Myocyte (in vitro differentiated cells): Measurements from ENCODE around the gene PTPRO. TPM values are rescaled to one million over a fixed set of nuclear protein-coding genes. Genes with fewer than 3 reads are reported as not detected.
A peak's percentile ranks its signal among the peaks of the same experiment; 100 is the strongest.

Source experiments
- DNase-seq: peaks from one replicate; pipeline ENCODE4 v3.0.0-alpha.2; 2012; ENCODE audit warnings: low read depth
- polyA plus RNA-seq: library from polyadenylated mRNA; unstranded; fragments of >200 nt; gene quantifications from one replicate; pipeline ENCODE4 v1.2.1, GENCODE V29; 2012; ENCODE audit warnings: missing spikeins
- total RNA-seq: library from RNA; depleted of rRNA; stranded (reverse); fragments of >200 nt; gene quantifications from 2 replicates; pipeline ENCODE4 v1.2.3, GENCODE V29; 2014

The PTPRO gene
- total RNA-seq = 0.70 and 0.73 TPM in 2 replicates
- 5.5 TPM for polyA plus RNA-seq

GRCh38 chr12:15322164-15323061, at the start of gene PTPRO:
PTPRO (plus strand) TSS chr12:15322508.
- peak; percentile 18 for DNase-seq

GRCh38 chr12:15273896-15274295, 48.4 kb upstream of the PTPRO start:
- peak; percentile 47 for DNase-seq

- no peak for DNase-seq
These were observed 47.7 kb upstream of the PTPRO start for GRCh38 chr12:15274561-15274967.

- DNase-seq = peak; percentile 67
These were observed 46.1 kb upstream of the PTPRO start for GRCh38 chr12:15276088-15276698.

GRCh38 chr12:15278816-15279658, 43.3 kb upstream of the PTPRO start:
- peak; percentile 79 for DNase-seq

GRCh38 chr12:15280930-15281329, 41.4 kb upstream of the PTPRO start:
- no peak for DNase-seq

- peak; percentile 76 for DNase-seq
These were observed 33.1 kb upstream of the PTPRO start for GRCh38 chr12:15289192-15289591.

GRCh38 chr12:15293731-15294130, 28.6 kb upstream of the PTPRO start:
- no peak for DNase-seq

GRCh38 chr12:15299947-15300346, 22.4 kb upstream of the PTPRO start:
- DNase-seq = no peak

GRCh38 chr12:15304296-15304695, 18.0 kb upstream of the PTPRO start:
- no peak for DNase-seq

GRCh38 chr12:15306605-15307004, 15.7 kb upstream of the PTPRO start:
- no peak for DNase-seq

- DNase-seq = no peak
These were observed 15.2 kb upstream of the PTPRO start for GRCh38 chr12:15307079-15307478.

GRCh38 chr12:15318841-15319240, 3.5 kb upstream of the PTPRO start:
- no peak for DNase-seq

- DNase-seq = no peak
These were observed 1.4 kb upstream of the PTPRO start for GRCh38 chr12:15320881-15321280.

- no peak for DNase-seq
These were observed 1.2 kb downstream of the PTPRO start for GRCh38 chr12:15323480-15323879.

GRCh38 chr12:15329891-15330290, 7.6 kb downstream of the PTPRO start:
- DNase-seq = no peak

GRCh38 chr12:15334225-15334624, 11.9 kb downstream of the PTPRO start:
- DNase-seq = no peak

- DNase-seq = no peak
These were observed 13.7 kb downstream of the PTPRO start for GRCh38 chr12:15335959-15336358.

GRCh38 chr12:15336768-15337553, 14.7 kb downstream of the PTPRO start:
- DNase-seq = peak; percentile 13

GRCh38 chr12:15341371-15341770, 19.1 kb downstream of the PTPRO start:
- DNase-seq = no peak

GRCh38 chr12:15344561-15344960, 22.3 kb downstream of the PTPRO start:
- no peak for DNase-seq
